HG02759 (cell line): Measurements from ENCODE around the gene DYNLL1.
"Not testable (repeated sequence)": the region's sequence is repeated elsewhere in the genome, so short reads cannot be mapped to it uniquely, and the experiment has no call there.

Source experiments
- ATAC-seq: cut with Tn5 transposase; IDR thresholded peaks from one replicate; pipeline ENCODE4 v1.9.1; 2021; ENCODE audit warnings: mild to moderate bottlenecking, moderate library complexity; ENCODE audit not compliant: unreplicated experiment

Gene DYNLL1

DNA sequence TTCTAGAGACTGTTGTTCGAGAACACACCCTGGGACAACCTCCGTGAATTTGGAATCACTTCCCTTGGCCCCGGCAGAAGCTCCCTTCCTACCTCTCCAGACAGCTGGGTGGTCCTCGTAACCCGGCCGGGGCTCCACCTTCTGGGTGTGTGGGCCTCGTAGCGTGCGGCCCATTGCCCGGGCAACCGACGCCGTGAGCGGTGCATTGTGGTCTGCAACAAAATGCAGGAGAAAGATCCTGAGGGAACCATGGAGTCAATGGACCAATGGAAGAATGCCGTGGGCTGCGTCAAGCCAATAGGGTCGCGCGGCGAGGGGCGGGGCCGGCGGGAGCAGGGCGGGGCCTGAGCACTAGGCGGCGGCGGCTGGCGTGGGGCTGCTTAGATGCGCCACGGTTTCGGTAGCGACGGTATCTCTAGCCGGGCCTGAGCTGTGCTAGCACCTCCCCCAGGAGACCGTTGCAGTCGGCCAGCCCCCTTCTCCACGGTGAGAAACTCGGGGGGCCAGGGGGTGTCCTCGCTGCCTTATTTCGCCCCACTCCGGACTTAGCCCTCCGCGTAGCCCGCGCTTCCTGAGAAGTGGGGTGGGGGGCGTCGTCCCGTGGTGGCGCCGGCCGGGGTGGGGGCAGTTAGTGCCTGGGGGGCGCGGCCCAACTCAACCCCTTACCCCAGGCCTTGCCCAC, at the start of gene DYNLL1:
TSS of gene DYNLL1 (plus strand) at position 383 of the 682 bp plus-strand sequence. CDS start 309 bp downstream, outside the sequence.
- peak; percentile 93 for ATAC-seq

DNA sequence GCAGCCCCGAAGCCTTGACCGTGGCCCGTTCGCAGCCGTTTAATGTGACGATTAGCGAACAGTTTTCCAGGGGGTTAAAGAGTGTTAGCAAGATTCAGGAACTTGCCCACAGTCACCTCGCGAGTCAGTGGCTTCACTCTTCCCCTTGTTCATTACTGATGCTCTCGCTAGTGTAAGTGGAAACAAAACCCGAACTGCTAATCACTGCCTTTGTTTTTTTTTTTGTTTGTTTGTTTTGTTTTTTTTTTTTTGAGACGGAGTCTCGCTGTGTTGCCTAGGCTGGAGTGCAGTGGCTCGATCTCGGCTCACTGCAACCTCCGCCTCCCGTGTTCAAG, 49.1 kb upstream of the DYNLL1 start:
- ATAC-seq = not testable (repeated sequence)

GRCh38 chr12:120447992-120448391, 47.9 kb upstream of the DYNLL1 start:
- ATAC-seq = no peak

DNA sequence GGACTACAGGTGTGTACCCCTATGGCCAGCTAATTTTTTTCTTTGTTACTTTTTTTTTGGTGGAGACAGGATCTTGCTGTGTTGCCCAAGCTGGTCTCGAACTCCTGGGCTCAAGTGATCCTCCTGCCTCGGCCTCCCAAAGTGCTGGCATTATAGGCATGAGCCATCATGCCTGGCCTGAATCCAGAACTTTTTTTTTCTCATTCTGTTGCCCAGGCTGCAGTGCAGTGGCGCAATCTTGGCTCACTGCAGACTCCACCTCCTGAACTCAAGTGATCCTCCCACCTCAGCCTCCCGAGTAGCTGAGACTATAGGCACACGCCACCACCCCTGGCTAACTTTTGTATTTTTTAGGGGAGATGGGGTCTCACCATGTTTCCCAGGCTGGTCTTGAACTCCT, 43.4 kb upstream of the DYNLL1 start:
- ATAC-seq = not testable (repeated sequence)

DNA sequence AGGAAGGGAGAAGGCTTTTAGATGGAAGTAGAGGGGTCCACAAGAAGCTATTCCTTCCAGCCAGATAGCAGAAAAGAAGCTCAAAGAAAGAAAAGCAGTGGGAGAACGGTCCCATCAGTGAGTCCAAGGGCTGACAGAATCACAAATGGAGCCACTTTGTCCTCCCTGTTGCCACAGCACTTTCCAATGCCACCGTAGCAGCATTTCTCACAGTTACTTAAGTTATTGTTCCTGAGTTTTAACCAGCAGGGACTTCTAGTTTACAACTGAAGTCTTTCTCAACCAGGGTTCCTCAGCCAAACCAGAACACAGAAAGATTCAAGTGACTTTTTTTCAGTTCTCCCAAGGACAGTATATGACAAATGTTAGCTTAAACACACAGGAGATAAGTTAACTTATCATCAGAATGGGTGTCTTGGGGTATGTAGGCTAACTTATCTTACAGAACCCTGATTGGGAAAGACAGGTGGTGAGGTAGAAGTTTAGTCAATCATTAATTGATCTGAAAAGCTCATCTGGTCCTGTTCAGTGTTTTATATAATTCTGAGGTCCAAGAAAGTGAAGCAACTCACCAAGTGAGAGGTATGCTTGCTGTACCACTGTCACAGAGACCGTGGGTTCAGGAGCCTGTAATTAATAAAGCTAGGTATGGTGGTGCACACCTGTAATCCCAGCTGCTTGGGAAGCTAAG, 42.7 kb upstream of the DYNLL1 start:
- ATAC-seq = no peak

- no peak for ATAC-seq
Measured at GRCh38 chr12:120453977-120454376, 41.9 kb upstream of the DYNLL1 start.

DNA sequence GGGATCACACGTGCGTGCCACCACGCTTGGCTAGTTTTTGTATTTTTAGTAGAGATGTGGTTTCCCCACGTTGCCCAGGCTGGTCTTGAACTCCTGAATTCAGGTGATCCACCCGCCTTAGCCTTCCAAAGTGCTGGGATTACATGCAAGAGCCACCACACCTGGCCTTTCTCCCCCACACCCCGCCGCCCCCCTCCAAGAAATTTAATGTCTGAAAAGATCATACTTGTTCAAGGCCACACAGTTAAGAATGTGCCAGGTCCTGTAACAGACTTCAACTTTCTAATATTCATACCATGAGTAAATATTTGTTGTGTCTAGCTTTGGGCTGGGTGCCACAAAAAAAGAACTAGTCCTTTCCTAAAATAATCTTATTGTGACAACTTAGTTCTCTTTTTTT, 40.6 kb upstream of the DYNLL1 start:
- no peak for ATAC-seq

DNA sequence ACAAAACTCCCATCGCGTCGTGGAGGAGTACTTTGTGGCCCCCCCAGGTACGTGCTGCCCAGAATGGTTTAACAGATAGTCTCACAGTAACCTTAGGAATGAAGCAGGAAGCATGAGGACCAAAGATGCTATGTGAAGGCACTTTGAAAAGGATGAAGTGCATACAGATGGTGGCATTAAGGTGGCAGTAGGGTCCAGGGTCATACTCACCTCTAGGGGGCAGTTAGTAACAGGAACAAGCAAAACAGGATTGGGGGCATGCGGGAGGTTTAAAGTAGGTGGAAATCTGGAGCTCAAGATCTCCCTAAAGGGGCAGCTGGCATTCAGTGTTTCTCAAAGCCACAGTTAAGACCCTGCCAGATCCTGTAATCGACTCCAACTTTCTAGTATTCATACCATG, 38.8 kb upstream of the DYNLL1 start:
- ATAC-seq = no peak

- no peak for ATAC-seq
Measured at GRCh38 chr12:120460157-120460556, 35.8 kb upstream of the DYNLL1 start.

- no peak for ATAC-seq
Measured at GRCh38 chr12:120462099-120462640, 33.7 kb upstream of the DYNLL1 start.

GRCh38 chr12:120463712-120464111, 32.2 kb upstream of the DYNLL1 start:
- ATAC-seq = no peak

DNA sequence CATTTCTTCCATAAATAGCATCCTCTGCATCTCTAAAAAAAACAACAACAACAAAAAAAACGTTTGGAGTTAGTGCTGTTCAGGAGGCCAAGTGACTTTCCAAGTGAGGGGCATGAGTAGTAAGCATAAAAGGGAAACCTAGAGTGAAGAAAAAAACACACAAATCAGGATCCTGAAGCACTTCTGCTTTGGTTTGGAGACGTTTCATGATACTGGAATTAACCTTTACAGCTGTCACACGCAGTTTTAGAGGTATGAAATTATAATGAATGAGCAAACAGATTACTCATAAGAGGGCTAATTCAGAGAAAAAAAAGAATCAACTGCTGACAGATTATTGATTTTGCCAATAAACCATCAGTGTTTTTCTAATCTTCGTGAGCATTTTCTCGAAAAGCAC, 30.2 kb upstream of the DYNLL1 start:
- no peak for ATAC-seq

DNA sequence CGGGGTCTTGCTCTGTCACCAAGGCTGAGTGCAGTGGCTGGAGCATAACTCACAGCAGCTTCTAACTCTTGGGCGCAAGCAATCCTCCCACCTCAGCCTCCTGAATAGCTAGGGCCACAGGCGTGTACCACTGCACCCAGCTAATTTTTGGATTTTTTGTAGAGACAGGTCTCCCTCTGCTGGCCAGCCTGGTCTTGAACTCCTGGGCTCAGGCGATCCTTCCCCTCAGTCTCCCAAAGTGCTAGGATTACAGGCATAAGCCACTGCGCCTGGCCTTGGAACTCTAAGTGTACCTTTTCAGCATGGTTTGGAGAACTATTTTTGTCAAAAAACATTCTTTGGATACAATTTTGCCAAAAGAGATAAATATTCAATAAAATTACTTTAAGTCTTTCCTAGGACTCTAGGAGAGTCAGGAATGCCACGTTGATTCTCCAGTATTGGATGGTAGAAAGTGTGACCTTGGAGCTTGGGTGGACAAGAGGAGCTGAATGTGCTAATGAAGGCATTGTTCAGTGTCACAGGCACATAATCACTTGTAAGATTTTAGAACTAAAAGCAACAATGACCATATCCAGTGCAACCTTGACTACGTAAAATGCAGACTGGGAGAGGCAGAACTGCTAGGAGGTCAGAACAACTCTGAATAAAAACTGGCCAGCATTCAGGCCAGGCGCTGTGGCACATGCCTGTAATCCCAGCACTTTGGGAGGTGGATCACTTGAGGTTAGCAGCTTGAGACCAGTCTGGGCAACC, 29.2 kb upstream of the DYNLL1 start:
- ATAC-seq = no peak

DNA sequence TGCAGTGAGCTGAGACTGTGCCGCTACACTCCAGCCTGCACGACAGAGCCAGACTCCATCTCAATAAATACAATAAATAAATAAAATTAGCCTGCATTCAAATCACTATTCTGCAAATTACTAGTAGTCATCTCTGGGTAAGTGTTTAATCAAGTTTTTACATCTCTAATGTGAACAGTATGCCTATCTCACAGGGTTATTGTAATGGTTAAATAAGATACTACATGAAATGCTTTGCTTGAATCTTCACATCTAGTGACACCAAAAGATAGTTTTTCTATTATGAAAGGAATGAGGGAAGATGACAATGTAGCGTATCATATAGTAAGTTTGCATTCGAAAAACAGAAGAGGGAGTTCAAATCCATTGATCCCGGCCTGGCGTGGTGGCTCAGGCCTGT, 28.5 kb upstream of the DYNLL1 start:
- no peak for ATAC-seq

DNA sequence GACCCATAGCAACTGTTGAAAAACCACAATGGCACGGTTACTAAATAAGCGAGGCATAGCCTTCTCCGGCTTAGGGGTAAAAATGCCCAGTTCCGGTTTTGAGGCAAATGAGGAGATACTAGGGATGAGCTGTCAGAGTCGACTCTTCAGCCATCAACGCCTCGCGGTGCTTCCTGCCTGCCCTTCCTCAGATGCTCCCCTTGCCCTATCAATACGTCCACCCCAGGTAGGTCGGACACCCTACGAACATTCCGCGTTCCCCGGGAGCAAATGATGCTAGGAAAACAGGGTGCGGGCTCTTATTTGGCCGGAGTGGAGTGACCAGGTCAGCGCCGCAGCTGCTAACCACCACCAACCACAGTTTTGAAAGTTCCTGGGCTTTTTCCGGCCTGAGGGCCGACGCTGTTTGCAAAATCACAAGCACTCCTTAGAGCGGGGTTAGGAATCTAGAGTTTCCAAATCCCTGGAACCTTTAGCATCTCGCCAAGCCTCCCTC, 27.5 kb upstream of the DYNLL1 start:
- peak; percentile 14 for ATAC-seq

DNA sequence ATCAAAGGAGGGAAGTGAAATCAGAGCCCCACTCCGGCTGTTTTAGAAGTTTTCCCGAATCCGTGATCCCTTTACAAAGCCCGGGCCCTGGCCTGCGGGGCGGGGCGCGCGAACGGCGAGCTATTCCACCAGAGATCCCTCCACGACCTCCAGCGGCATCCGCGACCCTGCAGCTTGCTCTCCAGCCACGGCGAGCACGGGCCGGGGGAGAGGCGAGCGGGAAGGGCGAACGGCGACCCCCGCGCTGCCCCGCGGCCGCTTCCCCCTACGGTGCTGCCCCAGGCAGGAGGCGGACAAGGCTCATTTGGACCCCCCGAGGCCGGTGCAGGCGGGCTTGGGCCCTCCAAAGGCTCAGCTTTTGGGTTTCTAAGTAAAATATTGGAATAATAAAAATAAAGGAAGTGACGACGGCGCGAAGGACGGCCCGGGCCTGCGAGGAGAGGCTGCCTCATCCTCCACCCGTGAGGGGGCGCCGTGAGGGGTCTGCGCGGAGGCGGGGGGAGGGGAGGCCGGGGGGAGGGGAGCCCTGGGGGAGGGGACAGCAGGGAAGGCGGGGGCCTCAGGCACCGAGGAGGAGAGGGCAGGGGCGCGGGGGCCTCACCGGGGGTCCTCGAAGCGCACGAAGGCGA, 27.0 kb upstream of the DYNLL1 start:
- peak; percentile 30 for ATAC-seq

DNA sequence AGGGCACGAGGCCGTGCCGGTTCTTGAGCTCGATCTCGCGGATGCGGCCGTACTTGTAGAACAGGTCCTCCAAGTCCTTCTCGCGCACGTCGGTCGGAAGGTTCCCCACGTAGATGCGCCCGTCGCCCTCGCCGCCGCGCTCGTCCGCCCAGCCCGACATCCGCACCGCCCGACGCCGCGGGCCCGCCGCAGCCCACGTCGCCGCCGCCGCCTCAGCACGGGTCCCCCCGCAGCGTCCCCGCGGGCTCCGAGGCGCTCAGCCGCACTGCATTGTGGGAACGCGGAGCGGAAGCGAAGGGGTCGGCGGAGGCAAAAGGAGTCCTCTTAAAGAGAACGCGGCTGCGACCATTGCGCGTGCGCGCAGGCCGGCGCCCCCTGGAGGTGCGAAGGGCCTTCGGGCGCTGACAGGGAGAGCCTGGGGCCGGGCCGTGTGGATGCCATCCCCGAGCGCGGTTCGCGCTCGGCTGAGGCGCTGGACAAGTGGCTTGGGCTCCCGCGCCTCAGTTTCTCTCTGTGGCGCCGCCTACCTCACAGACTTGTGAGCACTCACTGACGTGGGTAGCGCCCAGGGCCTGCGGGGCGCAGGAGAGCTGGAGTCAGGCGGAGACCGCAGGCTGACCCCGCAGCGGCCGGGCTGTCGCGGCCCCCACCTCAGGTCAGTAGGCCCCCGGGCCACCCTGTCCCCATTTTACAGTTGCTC, 26.3 kb upstream of the DYNLL1 start, which contains the start of gene SRSF9:
TSS of gene SRSF9 (minus strand) at position 299 of the 700 bp plus-strand sequence. CDS start at position 160, 139 bp downstream.
- peak; percentile 85 for ATAC-seq

GRCh38 chr12:120470150-120470784, 25.6 kb upstream of the DYNLL1 start:
- no peak for ATAC-seq

GRCh38 chr12:120472521-120472920, 23.4 kb upstream of the DYNLL1 start:
- no peak for ATAC-seq
